Measurements from ENCODE around the gene KLHL22.
"Not testable (repeated sequence)": the region's sequence is repeated elsewhere in the genome, so short reads cannot be mapped to it uniquely, and the experiment has no call there.

Gene KLHL22

DNA sequence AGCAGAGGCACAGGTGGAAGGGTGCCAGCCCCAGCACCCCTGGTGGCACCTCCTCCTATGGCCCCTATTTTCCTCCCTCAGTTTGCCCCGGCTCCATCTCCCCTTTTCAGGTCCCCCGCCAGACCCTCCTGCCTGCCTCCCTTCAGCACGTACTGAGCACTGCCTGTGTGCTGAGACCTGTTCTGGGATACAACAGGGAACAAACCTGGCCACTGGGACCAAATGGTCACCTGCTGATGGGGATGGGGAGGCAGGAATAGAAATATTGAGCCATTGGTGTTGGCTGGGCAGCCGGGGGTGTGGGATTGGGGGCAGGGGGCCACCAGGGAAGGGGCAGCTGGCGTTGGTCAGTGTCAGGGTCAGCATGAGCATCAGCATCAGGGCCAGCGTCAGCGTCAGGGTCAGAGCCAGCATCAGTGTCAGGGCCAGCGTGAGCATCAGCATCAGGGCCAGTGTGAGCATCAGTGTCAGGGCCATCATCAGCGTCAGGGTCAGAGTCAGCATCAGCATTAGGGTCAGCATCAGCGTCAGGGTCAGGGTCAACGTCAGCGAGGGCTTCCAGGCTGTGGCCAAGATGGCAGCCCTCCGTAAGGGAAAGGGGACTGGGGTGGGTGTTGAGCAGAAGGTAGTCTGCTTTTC lies 94.1 kb downstream of the KLHL22 start:
- no peak for DNase-seq (ENCODE audit: low read depth in 3 of 3)

DNA sequence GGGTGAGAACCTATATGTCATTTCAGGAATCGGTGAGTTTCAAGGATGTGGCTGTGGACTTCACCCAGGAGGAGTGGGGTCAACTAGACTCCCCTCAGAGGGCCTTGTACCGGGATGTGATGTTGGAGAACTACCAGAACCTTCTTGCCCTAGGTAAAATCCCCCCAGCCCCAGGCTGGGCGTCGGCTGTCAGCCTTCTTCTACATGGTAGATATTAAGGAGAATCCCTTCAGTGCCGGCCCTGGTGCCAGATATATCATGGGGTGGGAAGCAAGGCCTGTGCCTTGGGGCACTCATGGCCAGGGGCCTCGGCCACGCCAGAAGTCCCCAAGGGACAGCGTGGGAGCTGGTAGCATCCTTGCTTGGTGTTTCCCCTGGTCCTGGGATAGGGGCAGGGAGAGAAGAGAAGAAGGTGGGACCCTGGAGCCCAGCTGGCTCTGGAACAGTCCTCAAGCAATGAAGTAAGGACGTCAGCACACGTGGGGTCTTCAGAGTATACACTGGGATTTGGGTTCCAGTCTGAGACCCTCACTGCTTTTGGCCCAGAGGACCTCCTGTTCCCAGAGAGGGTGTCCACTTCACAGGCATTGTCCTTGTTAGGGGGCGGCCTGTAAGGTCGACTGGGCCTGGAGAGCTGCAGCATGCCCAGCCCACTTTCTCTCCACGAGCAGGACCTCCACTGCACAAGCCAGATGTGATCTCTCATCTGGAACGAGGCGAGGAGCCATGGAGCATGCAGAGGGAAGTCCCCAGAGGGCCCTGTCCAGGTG lies 94.8 kb downstream of the KLHL22 start:
- DNase-seq (ENCODE audit: low read depth in 3 of 3) = no peak

DNA sequence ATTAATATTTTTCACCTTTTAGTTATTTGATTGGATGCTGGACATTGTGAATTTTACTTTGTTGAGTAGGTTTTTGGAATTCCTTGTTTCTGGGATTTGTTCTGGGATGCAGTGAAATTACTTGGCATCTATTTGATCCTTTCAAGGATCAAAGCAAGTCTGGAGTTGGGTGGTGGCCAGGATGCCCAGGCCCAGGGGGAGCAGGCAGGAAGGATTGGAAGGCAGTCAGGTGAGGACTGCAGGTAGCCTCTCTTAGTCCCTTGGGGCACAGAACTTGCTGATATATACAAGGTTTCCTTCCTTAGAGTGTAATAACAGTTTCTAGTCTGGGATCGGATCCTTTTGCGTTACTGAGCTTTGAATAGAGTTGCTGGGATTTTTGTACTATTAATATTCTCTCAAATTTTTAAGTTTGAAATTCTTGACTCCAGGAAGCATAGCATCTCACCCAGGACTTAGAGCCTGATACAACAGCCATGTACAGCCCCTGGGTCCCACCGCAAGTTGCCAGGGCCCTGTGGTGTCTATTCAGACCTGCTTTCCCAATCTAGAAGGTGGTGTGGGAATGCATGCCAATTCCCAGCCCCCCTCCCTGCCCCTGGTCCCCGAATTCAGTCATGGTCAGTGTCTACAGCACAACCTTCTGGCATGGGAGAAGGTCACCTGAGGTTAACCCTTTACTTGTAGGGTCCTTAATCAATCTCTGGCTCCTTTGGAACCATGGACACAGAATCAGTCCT lies 95.6 kb downstream of the KLHL22 start:
- DNase-seq (ENCODE audit: low read depth in 3 of 3) = no peak

DNA sequence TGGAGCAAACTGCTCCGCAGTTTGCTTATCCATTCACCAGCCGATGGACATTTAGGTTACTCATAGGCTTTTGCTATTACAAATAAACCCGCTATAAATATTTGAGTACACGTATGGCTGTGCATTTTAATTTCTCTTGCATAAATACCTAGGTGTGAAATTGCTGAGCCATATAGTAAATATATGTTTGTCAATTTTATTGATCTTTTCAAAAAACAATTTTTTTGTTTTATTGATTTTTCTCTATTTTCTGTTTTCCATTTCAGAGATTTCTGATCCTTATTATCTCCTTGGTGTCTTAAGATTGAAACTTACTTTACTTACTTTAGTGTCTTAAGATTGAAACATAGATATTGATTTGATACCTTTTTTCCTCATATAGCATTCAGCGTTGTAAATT lies 97.2 kb downstream of the KLHL22 start:
- no peak for DNase-seq (ENCODE audit: low read depth in 3 of 3)

DNA sequence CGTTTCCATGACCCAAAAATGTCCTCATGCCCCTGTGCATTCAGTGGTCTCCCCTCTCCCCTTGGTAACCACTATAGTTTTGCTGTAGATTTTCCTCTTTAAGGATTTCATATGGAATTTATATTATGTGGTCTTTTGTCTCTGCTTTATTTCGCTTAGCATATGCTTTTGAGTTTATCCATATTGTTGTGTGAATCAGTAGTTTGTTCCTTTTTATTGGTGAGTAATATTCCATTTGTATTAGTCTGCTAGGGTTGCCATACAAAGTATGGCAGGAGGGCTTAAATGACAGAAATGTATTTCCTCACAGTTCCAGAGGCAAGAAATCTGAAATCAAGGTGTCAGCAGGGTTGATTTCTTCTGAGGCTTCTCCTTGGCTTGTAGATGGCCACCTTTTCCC lies 98.1 kb downstream of the KLHL22 start:
- DNase-seq (ENCODE audit: low read depth in 3 of 3) = no peak

DNA sequence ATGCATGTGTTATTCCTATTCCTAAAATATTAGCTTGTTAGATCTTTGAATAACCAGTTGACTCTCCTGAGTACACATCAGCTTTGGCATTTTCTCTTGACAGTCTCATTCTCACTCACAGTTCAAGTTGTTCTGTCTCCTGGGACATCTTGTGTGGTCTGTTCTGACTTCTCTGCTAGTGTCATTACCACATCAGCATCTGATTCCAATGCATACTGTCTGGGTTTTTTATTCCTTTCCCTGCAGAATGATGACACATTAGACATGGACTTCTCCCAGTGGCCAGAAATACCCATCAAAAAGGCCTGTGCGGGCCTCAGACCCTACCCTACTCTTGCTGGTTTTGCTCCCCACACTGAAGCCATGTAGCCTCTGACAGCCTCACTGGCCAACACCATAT lies 99.0 kb downstream of the KLHL22 start:
- no peak for DNase-seq (ENCODE audit: low read depth in 3 of 3)

DNA sequence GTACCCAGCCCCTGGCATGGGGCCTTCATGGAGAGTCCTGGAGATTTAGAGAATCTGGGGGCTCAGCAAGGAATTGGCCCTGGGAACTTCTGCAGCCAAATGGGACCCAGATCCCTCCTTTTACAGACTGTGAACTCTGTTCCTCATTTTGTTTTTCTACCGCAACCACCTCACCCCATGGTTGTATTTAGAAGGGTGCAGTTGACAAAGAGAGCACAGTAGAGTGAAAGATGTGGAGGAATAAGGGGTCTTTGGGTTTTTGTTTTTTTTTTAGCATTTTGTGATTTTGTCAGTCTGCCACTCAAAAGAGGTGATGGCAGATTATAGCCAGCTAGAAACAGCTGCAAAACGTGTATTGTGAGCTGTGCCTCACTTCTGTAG lies 99.7 kb downstream of the KLHL22 start:
- no peak for DNase-seq (ENCODE audit: low read depth in 3 of 3)

DNA sequence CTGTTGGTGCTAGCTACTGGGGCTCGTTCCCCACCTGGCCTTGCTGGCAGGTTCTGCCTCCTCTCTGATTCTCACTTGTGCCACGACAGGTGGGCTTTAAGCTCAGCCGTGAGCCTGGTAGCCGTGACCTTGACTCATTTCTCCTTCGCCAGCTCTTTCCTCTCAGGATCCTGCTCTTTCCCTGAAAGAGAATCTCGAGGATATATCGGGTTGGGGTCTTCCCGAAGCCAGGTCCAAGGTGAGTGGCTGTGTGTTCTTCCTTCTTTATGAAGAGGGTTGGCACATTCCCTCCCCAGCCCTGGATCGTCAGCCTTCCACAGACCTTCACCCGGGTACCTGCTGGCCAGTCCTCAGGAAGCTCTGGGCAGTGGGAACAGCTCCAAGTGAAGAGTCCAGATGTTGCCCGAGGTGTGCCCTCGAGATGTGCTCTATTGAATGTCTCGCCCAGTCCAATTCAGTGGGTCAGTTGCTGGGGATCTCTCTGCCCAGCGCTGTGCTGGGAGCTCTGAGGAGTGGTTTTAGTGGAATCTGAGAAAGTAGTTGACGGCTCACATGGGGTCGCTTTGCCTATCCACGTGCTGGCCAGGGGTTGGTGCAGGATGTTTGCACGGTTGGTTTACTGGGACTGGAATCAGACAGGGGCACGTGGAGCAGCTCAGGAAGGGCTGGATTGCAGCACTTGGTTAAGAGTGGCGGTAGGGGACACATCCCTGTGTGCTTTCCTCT lies 100.3 kb downstream of the KLHL22 start:
- DNase-seq (ENCODE audit: low read depth in 3 of 3) = no peak

DNA sequence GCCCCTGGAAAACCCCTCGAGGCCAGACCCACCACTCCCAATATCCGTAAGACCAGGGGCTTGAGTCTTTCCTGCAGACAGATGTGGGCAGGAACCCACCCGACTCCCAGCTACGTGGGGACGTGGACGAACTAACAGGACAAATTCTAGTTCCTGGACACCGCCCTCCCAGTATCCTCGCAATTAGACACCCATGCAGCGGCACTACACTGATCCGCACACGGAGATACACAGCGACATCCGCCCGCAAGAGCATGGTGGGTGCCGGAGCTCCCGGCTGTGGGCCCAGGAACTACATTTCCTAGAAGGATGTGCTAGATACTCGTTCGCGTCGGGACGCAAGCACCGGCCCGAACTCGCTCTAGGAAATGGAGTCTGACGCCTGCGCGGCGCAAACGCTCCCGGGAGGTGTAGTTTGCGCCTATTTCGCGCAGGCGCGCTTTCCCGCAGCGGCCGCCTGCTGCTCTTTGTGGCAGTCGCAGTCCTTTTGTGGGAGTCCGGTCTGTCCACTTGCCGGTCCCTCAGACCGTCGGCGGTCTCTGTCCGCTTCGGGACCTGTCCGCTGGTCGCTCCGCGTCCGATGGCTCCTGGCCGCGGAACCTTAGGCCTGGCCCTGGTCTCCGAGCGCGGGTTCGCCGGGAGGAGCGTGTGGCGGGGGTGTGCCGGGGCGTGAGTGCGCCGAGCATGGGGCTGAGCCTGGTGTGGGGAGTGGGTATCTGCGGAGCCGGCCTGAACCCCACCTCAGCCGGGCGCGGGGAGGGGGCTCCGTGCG lies 101.7 kb downstream of the KLHL22 start, which contains the start of gene ZNF74:
TSS of gene ZNF74 (plus strand) at position 447 of the 772 bp plus-strand sequence. CDS start 478 bp downstream, outside the sequence.
- DNase-seq (ENCODE audit: low read depth in 3 of 3) = peak; percentile 67 to 80 (median 69)

DNA sequence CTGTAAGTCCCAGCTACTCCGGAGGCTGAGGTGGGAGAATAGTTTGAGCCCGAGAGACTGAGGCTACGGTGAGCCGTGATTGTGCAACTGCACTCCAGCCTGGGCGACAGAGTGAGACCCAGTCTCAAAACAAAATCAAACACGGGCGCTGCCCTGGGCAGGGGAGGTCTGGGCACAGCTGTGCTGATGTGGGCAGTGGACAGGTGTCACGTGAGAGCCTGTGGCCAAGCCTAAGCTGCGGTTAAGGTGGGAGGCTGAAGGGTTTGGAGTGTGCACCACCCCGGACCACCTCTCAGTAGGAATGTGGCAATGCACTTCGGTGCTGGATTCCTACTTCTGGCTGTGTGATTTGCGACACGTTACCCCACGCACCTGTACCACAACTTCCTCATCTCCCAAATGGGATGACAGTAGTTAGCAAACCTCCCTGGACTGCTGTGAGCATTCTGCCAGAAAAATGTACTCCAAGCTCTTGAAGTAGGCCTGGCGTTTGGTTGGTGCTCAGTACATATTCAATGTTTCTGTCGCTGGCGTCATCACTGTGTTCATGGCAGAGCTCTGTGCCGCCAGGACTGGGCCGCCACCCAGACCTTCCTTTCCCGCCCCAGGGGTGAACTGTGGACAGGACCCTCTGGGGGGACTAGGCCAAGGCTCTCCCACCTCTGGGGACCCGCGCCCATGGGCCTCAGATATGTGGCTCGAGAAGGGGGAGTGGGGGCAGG lies 102.5 kb downstream of the KLHL22 start:
- DNase-seq (ENCODE audit: low read depth in 3 of 3) = no peak

DNA sequence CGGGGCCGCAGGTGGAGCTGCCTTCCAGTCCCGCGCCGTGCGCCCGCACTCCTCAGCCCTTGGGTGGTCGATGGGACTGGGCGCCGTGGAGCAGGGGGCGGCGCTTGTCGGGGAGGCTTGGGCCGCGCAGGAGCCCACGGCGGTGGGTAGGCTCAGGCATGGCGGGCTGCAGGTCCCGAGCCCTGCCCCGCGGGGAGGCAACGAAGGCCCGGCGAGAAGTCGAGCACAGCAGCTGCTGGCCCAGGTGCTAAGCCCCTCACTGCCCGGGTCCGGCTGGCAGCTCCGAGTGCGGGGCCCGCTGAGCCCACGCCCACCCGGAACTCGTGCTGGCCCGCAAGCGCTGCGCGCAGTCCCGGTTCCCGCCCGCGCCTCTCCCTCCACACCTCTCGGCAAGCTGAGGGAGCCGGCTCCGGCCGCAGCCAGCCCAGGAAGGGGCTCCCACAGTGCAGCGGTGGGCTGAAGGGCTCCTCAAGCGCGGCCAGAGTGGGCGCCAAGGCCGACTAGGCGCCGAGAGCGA lies 103.2 kb downstream of the KLHL22 start:
- DNase-seq (ENCODE audit: low read depth in 3 of 3) = not testable (repeated sequence)

Measured in stimulated activated CD4-positive, alpha-beta T cell treated with anti-CD3 and anti-CD28 coated beads, TNF-alpha, amount 100 ng/mL, for 24 hours (primary cell).